Stimulated activated CD4-positive, alpha-beta T cell treated with anti-CD3 and anti-CD28 coated beads, TNF-alpha, amount 100 ng/mL, for 1 hour (primary cell): ENCODE data around the gene MKKS.

Experiments used
- DNase-seq, 3 donors: peaks; one replicate each; pipeline ENCODE4 v3.0.0-alpha.2; 2020; ENCODE audit warnings: low read depth in 3 of 3, low spot score in 1 of 3

Gene MKKS

GRCh38 chr20:10370091-10370887 lies 63.7 kb downstream of the MKKS start:
- no peak for DNase-seq

- DNase-seq: no peak
Observed at GRCh38 chr20:10369723-10370090, 64.3 kb downstream of the MKKS start.

GRCh38 chr20:10368702-10369041 lies 65.3 kb downstream of the MKKS start:
- no peak for DNase-seq

GRCh38 chr20:10367943-10368701 lies 65.9 kb downstream of the MKKS start:
- DNase-seq: no peak

GRCh38 chr20:10367693-10367942 lies 66.4 kb downstream of the MKKS start:
- DNase-seq: no peak

- DNase-seq: no peak
Observed at GRCh38 chr20:10366898-10367692, 66.9 kb downstream of the MKKS start.

GRCh38 chr20:10362674-10363073 lies 71.3 kb downstream of the MKKS start:
- DNase-seq: no peak

- DNase-seq: no peak
Observed at GRCh38 chr20:10360878-10361277, 73.1 kb downstream of the MKKS start.

- no peak for DNase-seq
Observed at GRCh38 chr20:10359621-10360040, 74.4 kb downstream of the MKKS start.

GRCh38 chr20:10357974-10358373 lies 76.0 kb downstream of the MKKS start:
- no peak for DNase-seq

- no peak for DNase-seq
Observed at GRCh38 chr20:10357061-10357708, 76.8 kb downstream of the MKKS start.

- DNase-seq: no peak
Observed at GRCh38 chr20:10356628-10357027, 77.4 kb downstream of the MKKS start.

GRCh38 chr20:10352934-10353824 lies 80.8 kb downstream of the MKKS start:
- no peak for DNase-seq
